Activated CD4-positive, CD25-positive, alpha-beta regulatory T cell treated with anti-CD3 and anti-CD28 coated beads, Interleukin-2, amount 50 U/mL, for 24 hours (primary cell): Measurements from ENCODE around the gene DRD2.

ENCODE experiments used
- ATAC-seq, 2 donors: fragments of 150-1000 bp; cut with Tn5 transposase; one replicate each; pipeline ENCODE4 v1.10.0; 2021; ENCODE audit warnings: mild to moderate bottlenecking in 1 of 2, moderate library complexity in 1 of 2

The DRD2 gene

DNA sequence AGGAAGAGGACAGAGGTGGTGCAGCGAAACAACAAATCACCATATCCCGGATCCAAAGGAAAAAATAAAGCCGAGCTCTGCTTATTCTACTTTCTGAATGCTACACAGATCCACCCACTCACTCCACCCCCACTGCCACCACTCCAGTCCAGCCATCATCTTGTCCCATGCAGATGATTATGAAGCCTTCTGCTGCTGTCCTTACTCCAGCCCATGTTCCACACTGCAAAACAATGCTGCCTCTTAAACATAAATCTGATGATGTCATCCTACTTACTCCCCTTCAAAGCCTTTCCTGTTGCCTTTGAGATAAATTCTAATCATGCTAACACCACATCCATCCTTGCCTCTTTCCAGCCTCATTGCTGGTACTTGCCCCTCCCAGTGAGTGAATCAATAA is 6.5 kb upstream of the DRD2 start:
- no peak for ATAC-seq

DNA sequence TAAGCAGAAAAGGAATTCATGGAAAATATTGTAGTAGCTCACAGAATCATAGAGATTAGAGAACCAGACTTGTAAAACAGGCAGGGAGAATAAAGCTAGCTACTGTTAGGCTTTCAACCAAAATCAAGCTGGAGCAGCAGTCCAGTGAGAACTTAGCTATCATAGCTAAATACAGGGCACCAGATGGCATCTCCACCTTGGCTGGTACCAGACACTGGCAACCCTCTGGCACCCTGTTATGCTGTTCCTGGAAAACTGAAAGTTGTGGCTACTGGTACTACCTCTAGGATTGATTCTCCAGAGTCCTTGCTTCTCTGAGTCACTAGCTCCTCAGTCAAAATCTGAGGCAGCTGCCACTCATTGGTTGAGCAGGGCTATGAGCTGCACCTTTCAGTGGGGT is 6.0 kb upstream of the DRD2 start:
- no peak for ATAC-seq

DNA sequence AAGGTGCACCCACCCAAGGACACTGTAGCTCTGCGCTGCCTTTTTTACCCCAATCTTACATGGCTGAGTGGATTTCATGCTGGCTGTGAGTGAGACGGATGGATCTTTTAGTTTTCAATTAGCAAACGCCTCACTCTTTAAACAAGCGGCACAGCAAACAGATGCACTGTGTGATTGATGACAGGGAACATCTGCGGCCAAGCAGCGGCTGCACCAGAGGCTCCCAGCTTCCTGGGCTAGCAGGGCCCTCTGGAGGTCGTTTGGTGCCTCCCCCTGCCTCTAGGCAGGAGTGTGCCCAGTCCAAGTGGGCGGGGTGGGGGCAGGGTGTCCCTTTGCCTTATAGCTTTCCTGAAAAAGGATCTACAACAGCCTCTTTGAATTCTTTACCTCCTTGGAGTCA is 2.1 kb upstream of the DRD2 start:
- no peak for ATAC-seq

DNA sequence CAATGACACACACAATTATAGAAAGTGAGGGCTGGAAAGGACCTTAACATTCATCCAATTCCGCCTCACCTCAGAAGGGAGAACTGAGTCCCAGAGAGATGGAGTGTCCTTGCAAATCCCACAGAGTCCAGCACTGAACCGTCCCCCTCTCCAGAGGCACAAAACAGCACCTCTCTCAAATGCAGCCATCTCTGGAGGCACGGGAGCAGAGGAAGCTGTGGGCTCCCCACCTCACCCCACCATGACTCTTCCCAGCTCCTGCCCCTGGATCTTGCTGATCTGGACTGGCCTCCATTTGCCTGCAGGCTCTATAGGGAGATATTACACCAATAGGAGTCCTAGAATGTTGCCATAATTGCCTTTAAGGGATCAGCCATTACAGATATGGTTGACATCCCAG is 1.4 kb upstream of the DRD2 start:
- ATAC-seq: no peak

DNA sequence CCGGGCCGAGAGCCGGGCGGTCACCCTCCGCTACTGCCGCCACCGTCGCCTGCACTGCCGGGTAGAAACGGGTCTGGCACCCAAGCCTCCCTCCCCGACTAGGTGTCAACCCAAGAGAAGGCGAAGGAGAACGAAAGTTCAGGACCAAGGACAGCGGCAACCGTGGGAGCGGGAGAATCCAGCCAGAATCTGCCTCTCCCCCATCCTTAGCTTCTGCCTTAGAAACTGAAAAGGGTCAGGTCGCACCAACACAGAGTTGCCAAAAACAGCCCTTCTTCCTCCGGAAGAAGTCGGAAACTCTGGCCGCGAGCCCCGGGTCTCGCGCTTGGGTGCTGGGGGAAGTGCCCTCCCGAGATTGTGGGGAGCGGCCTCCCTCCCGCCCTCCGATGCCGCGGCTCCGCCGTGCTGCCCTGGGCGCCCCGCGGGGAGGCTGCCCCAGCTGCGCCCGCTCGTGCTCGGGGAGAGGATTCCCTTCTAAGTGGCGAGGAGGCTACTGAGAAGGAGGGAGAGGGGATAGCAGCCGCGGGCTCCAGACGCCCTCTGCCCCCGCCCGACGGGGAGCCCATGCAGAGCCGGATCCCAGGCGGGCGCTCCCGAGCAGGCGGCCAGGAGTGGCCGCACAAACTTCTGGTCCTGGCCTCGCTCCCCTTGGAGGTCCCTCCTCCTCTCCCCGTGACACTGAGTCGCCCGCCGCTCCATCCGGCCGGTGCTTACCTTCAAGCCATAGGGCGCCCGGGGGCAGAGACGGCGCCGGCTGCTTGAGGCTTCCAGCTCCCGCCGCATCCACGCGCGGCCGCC is 637 bp downstream of the DRD2 start:
- peak in 1 of 2 donors; percentile 25 for ATAC-seq

DNA sequence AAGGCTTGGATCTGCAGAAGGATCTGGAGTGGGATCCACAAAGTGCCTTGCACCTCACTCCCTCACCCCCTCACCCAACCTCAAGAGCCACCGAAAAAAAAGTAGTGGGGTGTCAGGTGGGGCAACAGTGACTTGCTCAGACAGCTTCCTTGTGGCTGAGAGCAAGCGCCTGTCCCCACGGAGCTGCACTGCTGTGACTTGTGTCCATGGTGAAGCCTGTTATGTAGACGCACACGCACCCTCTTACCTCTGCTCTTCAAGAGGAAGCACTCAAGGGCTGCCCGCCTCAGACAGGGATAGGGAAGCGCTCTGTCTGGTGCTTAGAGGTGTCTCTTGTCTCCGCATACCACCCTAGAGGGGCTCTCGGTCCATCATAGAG is 1.2 kb downstream of the DRD2 start:
- ATAC-seq: no peak

DNA sequence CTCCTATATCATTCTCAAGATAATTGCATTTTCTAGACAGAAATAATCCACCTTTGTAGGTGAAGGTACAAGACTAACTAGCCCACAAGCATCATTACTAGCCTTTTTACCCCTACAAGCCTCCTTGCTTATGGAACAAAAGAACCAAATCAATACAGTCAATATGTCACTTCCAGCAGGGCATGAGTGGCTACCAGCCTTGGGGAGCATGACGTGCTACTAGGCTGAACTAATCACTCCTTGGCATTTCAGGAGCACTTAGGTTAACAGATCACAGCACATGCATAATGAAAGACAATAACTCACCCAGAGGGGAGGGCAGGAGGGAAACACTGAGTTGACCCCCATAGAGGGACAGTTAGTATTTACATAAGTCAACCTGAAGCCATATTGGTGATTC is 2.7 kb downstream of the DRD2 start:
- ATAC-seq: no peak

DNA sequence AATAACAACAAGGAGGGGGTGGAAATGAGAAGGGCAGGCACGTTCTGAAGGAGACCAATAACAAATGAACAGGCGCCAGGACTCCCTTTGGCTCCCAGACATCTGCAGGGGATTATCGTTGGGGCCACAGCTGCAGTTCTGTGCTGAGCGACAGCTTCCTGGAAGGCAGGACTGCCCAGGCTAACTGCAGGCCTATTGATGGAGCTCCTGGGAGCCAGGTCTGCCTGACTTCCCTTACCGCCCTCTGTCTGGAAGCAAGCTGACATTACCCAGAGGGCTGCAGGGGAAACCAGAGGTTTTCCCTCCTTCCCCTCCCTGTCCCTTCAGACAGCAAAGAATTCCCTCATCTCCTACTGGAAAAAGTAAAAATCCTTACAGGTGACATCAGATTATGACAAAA is 5.0 kb downstream of the DRD2 start:
- no peak for ATAC-seq

DNA sequence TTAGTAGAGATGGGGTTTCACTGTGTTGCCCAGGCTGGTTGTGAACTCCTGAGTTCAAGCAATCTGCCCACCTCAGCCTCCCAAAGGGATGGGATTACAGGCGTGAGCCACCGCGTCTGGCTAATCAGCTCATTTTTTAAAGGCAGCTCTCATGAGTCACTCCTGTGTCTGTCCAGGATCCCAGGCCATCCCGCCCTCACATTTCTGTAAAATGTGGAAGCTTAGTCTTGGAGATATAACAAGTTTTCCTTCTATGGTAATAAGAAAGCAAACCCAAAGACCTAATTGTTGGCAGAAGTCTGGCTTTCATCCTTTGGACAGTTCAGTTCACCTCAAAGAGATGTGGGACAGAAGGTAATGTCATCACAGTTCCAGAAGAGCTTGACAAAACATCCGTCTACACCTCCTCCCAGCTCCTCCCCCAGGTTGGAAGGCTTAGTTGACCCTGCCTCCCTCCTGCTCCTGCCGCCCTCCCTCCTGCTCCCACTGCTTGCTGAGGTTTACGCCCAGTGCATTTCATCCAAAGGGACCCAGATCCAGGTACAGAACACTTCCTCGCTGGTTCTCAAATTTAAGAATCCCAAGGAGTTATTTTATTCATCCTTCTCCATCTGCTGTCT is 6.4 kb downstream of the DRD2 start:
- no peak for ATAC-seq

DNA sequence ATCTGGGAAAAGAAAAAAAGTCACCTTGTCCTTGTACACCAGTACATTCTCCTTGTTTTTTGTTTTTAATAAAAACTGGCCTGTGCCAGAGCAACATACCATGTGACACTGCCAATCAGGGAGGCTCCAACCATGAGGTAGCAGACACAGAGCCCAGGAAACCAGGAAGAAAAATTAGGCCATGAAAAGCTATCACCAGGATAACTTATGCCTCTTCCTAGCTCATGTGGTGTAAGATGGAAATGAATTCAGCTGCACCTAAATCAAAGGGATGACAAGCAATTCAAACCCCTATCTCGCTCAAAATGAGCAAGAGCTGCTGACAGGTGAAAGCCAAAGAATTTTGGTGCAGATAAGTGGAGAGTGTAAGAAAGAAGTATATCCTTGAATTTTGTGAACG is 7.7 kb downstream of the DRD2 start:
- ATAC-seq: no peak

DNA sequence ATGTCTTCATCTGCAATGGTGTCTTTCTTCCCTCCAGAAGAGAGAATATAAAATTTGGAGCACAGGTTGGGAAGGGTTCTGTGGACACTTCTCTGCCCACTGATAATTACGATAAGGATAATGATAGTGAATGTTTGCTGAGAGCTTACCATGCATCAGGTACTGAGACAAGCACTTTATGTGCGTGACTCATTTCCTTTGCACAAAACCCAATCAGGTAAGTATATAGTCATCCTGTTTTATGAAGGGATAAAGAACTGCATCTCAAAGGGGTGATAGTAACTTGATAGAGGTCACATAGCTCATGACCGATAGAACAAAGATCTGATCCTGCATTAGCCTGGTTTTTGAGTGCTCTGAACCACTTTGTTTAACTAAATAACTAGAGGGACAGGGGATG is 9.4 kb downstream of the DRD2 start:
- no peak for ATAC-seq

DNA sequence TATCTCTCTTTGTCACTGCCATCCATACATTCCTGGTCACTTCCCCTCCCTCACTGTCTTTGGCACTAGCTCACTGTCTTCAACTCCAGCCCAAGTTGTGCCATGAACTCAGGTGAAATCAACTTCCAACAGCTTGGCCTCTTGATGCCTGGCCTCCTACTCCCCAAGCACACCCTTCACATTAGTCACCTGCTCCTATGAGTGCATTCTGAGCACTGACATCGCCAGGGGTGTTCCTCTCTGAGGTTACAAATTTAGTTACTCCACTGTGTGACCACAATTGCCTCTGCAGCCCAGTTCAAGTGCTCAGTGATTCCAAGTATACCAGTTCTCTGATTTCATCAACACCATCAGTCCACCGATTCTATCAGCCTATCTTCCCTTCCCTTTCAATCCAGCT is 10.8 kb downstream of the DRD2 start:
- ATAC-seq: no peak

DNA sequence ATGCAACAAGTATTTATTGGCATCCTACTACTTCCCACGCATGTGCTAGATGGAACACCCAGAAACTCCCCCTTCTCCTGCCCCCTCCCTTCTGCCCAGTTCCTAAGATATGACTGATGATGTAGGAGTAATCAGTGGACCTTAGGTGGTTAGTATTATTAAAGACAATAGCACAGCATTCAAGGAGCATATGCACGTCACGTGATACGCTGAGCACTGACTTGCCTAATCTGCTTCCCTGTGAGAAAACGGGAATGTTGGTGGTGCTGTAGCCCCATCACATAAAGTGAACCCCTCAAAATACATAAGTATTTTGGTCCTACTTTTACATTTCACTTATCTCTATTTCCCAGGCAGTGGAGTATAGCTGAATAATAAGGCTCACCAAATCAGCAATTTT is 12.4 kb downstream of the DRD2 start:
- ATAC-seq: no peak

DNA sequence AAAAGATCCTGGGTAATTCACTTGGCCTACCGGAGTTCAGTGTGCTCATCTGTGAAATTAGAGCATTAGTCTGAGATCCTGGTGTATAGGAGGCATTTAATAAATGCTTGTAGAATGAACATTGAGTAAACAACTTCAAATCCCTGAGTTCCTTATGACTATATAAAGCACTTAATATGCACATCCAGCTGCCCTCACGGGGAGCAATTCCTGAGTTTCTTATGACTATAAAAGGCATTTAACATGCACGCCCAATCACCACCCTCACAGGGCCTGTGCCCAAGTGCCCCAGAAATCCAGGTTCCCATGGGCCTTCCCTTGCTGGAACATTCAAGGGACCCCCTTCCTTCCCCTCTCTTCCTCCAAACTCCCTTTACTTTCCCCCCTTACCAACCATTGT is 13.6 kb downstream of the DRD2 start:
- no peak for ATAC-seq

DNA sequence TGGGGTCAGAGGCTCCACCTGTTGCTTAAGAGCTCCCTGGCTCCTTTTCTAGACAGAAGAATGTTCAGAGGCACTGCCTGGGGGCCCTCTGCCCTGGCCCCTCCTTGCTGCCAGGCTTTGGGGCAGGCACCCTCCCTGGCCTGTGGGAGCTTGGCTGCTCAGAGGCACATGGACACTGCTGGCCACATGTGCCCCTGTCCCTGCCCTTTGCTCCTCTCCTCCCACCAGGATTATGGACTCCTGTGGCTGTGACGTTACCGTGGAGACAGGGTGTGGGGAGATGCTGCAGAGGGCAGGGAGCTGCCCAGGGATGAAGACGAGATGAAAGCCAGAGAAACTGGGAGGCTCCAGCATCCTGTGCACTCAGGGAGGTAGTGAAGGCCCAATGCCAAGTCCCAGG is 14.7 kb downstream of the DRD2 start:
- no peak for ATAC-seq

DNA sequence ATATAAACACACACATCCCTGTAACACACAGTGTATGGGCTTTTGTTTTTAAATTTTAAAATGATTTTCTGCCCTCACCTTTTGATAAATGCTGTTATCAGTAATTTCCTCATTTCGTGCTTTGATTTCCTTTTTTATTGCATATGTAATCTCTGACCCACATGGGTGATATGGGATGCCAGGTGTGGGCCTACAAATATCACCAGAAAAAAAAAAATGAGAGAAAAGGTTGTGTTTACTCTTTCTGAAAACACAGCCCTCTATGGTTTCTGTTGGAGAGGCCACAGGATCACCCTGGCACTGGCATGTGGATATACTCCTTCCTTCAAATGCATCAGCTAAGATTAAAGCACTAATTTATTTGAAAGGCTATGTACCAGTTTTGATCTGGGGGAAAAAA is 17.0 kb downstream of the DRD2 start:
- ATAC-seq: no peak

DNA sequence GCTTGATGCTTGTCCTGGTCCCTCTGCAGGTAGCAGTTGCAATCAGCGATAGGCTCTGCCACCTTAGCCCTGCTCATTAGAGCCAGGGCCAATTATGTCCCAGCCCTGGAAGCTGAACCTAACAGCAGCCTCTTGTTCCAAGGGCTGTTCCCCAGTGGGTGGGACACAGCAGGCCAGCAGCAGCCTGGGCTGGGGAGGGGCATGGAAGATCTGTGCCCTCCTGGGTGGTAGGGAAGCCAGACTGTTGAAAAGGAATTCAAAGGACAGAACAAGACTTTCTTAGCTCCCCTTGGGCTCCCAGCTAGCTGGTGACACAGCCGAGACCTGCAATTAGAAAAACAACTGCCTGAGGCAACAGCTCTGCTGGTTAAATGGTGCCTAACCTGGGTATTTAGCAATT is 17.4 kb downstream of the DRD2 start:
- no peak for ATAC-seq

DNA sequence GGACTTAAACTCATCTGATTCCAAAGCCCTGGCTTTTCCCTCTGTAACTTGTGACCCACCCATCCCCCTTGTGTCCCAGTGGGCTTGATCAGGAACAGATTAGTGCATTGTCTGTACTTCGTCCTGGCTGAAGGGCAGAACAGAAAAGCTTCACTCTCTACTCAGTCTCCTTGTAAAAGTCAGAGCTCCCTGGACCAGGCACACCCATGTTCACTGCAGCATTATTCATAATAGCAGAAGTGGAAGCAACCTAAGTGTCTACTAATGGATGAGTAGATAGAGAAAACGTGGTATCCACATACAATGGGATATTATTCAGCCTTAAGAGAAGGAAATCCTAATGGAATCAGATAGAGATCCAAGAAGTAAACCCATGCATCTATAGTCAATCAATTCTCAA is 20.7 kb downstream of the DRD2 start:
- ATAC-seq: no peak

DNA sequence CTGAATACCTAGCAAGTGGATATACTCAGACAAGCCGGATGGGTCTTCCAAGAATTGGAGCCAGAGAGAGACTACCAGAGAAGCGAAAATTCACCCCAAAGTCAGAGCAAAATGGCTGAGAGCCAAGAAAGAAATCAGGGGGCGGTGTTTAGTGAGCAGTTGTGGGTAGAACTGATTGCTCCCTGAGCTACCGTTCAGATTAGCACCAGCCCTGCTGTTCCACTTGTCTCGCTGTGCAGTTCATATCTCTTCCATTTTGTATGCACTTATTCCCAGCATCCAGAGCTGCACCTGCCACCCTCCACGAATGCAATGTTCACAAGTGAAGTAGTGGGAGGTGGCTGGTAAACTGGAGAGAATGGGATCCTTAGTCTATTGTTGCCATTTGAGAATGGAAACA is 25.5 kb downstream of the DRD2 start:
- no peak for ATAC-seq

DNA sequence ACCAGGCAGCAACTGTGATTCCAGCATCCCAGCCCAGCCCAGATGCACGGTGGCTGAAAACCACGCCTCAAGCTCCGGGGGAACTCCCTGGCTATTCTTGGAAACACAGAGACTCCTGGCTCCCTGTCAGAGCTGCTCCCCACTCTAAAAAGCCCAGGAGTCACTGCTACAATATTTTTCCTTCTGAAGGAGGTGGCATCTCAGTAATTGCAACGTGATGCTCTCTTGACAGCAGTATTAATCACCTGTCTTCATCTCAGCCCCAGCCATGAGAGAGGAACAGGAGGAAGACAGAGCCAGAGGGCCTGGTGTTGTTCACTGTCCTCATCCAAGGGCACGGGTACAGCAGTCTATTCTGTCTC is 26.9 kb downstream of the DRD2 start:
- no peak for ATAC-seq

DNA sequence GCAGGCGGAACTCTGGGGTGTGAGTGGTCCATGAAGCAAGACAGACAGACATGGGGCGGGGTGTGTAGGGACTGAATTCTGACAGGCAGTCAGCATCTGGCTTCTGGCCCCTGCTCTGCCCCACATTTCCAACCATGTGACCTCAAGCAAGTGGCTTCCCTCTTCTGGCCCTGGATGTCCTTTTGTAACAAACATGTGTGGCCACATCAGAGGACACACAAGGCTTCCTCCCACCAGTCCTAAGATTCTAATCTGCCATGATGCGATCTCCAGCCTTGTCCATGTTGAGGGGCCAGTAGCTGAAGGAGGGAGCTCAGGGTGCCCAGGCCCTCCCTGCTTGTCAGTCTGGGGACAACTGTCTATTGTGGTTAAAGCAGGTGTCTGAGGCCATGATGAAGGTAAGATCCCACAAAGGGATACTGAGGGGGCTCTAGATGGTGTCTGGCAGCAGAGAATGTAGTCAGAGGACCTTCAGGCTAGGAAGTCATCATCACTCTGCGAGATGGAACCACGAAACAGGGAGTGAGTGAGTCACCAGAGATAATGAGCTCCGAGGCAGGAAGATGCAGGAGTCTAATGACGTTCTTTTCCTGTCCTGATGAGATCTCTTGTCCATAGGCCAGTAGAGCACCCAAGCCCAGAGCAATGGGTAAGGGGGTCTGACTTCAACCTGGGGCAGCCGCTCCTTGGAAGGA is 27.4 kb downstream of the DRD2 start:
- no peak for ATAC-seq

DNA sequence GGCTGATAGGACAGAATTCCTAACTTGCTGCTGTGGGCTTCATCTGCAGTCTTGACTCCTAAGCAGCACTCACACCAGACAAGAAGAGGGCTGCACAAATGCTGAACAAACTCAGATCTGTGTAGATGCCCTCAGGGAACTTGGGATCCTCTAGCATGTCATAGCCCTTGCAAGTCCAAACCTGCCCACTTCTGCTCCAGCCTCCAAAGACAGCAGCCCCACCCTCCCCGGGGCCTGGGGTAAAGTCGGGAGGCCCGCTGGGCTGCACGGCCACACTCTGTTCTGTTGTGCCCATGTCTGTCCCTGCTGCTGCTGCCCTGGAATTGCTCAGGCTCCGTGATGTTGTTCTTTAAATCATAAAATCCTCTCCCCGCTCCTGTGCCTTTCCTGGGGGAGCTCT is 28.3 kb downstream of the DRD2 start:
- ATAC-seq: no peak

DNA sequence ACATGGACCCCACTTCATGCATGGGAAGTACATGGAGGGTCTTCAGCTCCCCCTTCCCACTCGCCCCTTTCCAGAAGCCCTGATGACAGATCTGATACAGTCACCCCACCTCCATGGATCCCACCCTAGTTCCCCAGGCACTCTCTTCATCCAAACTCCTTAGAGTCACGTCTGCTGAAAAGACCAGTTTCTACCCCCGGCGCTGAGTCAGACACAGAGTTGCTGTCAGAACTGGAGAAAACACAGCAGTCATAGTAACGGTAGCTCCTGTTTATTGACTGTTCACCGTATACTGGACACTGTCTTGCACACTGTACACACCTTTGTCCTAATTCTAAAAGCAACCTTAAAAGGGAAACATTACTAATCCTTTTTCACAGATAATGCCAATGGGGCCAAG is 29.1 kb downstream of the DRD2 start:
- ATAC-seq: peak; percentile 67 to 72

DNA sequence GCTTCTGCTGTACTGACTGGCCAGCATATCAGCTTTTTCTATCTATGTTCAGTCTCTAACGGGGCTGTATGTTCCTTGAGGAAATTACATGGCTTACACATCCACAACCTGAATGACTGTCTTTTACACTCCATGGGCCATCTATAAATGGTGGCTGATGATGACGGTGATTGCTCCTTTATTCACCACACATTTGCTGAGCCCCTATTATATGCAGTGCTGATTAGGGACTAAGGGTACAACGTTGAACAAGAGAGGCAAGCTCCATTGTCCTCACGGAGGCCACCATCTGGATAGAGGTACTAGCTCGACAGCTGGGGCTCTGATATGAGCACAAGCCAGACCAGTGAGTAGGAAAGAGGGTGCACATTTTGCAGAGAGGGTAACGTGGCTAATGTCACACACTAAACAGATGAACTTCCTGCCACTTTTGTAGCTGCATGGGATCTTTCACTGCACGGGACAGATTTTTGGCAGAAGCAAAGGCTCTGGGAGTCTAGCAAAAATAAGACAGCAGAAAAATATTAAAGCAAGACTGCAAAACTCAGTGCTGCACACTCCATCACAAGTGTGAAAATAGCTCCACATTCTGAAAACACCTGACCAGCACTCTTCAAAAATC is 30.6 kb downstream of the DRD2 start:
- ATAC-seq: no peak
